GM19043 (cell line): ENCODE data around the gene AXIN1.

Experiments used
- ATAC-seq: cut with Tn5 transposase; IDR thresholded peaks from one replicate; pipeline ENCODE4 v1.9.1; 2021; ENCODE audit warnings: low read depth; ENCODE audit not compliant: unreplicated experiment

AXIN1 gene

DNA sequence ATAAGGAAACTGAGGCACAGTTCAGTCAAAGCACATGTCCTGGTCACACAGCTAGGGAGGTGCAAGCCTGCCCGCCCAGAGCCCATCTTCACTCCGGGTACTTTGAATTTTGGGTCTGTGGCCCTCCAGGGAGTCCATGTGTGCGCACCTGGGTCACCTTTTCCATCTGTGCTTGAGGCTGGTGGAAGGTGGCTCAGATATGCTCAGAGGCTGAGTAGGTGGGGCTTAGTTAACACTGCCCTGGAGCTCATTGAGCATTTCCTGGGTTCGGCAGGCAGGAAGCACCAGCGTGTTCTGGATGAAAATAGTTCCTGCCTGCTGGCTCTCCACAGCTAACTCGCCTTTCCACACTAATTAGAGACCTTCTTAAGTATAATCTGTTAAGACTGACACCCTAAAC lies 98.7 kb downstream of the AXIN1 start:
- ATAC-seq: no peak

DNA sequence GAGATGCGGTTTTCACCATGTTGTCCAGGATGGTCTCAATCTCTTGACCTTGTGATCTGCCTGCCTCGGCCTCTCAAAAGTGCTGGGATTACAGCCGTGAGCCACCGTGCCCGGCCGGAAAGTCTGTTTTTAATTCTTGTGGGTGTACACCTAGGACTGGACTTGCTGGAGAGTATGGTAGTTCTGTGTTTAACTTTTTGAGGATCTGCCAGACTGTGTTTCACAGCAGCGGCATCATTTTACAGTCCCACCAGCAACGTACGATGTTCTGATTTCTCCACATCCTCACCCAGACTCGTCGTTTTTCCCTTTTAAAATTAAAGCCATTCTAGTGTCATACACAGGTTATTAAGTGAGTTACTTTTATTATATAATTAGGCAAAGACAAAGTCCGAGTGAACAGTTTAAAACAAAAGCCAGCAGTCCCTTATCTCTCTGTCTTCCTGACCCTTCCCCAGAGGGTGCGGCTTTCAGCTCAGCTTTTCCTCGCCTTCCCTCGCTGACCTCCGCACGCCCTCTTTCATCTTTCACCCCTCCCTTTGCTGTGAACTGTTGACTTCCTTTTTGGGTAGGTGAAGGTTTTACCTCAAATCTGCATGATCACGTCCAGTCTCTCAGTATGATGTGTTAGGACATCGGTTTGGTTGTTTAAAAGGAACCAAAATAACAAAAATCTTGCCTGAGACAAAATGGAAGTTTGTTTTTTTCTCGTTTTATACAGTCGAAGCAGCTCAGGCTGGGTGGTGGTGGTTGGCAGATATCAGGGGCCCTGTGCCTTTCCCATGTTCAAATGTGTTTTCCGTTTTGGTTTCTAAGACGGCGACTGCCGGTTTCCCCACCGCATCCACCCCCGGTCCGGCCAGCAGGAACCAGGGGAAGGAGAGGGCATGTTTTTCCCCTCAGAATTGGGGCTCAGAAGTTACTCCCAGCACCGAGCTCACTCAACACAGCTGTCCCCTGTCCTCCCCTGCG lies 99.9 kb downstream of the AXIN1 start:
- no peak for ATAC-seq

DNA sequence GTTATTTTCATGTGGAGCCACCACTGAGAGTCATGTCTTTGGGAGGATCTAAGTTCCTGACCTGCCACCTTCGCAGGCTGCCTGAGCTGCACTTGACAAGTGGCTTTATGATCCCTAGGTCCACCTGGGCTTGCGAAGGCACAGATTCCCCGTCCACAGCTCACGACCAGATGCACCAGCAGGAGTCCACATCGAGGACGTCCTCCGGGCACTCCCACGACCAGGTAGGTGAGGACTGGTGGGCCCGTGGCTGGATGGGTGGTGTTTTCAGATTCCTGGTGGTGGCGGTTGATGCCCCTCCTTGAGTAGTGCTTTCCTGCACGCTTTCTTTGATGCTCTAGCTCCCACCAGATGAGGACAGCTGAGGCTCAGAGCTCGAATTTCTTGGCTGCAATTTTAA lies 103.1 kb downstream of the AXIN1 start:
- ATAC-seq: no peak

- ATAC-seq: no peak
These were observed 105.5 kb downstream of the AXIN1 start for GRCh38 chr16:247027-247426.

DNA sequence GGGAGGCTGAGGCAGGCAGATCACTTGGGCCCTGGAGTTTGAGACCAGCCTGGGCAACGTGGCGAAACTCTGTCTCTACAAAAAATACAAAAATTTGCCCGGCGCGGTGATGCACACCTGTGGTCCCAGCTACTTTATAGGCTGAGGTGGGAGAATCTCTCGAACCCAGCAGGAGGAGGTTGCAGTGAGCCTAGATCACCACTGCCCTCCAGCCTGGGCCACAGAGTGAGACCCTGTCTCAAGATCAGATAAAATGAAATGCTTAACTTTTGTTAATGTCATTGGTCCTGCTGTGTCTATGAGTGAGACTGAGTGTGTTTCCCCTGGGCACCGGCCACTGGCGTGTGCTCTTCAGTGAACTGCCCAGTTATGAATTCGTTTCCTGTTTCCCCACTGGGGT lies 107.4 kb downstream of the AXIN1 start:
- no peak for ATAC-seq

DNA sequence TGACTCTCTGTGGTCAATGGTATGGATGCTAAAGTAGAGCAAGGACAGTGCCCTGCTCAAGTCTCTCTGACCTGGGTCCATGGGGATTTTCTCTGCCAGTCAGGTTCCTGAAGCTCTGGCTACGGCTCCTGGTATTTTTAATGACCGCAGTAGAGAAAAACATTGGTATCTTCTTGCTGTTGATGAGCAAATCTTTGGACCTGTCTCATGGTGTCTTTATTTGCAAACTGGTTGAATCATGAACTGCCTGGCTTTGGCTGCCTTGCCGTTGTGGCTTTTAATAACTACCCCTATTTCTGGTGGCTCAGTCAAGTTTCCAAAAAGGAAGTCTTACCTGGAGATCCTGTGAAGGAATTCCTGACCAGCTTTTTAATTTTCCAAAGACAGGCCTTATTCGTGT lies 109.2 kb downstream of the AXIN1 start:
- ATAC-seq: no peak

GRCh38 chr16:242281-242680 lies 110.2 kb downstream of the AXIN1 start:
- no peak for ATAC-seq

DNA sequence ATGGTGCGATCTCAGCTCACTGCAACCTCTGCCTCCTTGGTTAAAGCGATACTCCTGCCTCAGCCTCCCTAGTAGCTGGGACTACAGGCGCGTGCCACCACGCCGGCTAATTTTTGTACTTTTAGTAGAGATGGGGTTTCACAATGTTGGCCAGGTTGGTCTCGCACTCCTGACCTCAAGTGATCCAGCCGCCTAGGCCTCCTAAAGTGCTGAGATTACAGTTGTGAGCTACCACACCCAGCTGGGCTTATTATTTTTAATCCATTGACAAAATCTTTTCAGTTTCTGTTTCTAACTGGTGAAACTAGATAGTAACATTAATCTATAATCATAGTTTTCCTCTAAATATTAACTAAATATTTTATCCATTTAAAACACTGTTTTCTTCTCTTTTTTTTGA lies 112.0 kb downstream of the AXIN1 start:
- ATAC-seq: no peak

GRCh38 chr16:239948-240277 lies 112.6 kb downstream of the AXIN1 start:
- ATAC-seq: no peak
